PC-9 (cell line): Measurements from ENCODE around the gene ADAMTS20.
"Not testable (repeated sequence)": the region's sequence is repeated elsewhere in the genome, so short reads cannot be mapped to it uniquely, and the experiment has no call there.

Source experiments
- EZH2 ChIP-seq: fragments of 200-600 bp; sonication (generic); IDR thresholded peaks from 2 replicates; pipeline ENCODE4 v1.8.0; 2017; ENCODE audit warnings: antibody characterized with exemption, low read depth
- TF ChIP-seq, protein P1 (sequence below): fragments of 200-600 bp; sonication (generic); conservative IDR thresholded peaks from 2 replicates; pipeline ENCODE4 v1.6.1; 2017; ENCODE audit warnings: mixed run types, antibody characterized with exemption, mild to moderate bottlenecking, moderate library complexity

DNA sequence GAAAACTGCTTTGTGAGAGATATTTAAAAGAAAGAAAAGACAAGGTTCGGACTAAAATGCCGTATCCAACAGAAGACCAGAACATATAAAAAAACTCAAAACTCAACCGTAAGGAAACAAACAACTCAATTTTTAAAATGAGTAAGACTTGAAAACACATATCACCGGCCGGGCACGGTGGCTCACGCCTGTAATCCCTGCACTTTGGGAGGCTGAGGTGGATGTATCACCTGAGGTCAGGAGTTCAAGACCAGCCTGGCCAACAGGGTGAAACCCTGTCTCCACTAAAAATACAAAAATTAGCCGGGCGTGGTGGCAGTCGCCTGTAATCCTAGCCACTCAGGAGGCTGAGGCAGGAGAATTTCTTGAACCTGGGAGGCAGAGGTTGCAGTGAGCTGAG is 192.0 kb downstream of the ADAMTS20 start:
- TF ChIP-seq, protein P1, sequence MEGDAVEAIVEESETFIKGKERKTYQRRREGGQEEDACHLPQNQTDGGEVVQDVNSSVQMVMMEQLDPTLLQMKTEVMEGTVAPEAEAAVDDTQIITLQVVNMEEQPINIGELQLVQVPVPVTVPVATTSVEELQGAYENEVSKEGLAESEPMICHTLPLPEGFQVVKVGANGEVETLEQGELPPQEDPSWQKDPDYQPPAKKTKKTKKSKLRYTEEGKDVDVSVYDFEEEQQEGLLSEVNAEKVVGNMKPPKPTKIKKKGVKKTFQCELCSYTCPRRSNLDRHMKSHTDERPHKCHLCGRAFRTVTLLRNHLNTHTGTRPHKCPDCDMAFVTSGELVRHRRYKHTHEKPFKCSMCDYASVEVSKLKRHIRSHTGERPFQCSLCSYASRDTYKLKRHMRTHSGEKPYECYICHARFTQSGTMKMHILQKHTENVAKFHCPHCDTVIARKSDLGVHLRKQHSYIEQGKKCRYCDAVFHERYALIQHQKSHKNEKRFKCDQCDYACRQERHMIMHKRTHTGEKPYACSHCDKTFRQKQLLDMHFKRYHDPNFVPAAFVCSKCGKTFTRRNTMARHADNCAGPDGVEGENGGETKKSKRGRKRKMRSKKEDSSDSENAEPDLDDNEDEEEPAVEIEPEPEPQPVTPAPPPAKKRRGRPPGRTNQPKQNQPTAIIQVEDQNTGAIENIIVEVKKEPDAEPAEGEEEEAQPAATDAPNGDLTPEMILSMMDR: not testable (repeated sequence)
- TF ChIP-seq EZH2: not testable (repeated sequence)
